Lung (tissue), 16 donors: ENCODE measurements around the gene CYBC1. TPM values are rescaled to one million over a fixed set of nuclear protein-coding genes. Genes with fewer than 3 reads are reported as not detected.
A peak's percentile ranks its signal among the peaks of the same experiment; 100 is the strongest.

ENCODE experiments used
- ATAC-seq: fragments of 200-7000 bp; cut with Tn5 transposase; one replicate; pipeline ENCODE4 v1.9.1; 2020; ENCODE audit warnings: moderate number of reproducible peaks; ENCODE audit not compliant: insufficient read depth, low FRiP score
- DNase-seq, 3 donors: peaks; one replicate each; pipeline ENCODE4 v3.0.0-alpha.2; 2013 to 2017
- H3K27ac ChIP-seq, 2 donors: one replicate each; pipeline ENCODE4 v1.5.1; 2013; ENCODE audit warnings: mild to moderate bottlenecking in 2 of 2, moderate library complexity in 2 of 2, control low read depth in 1 of 2, inconsistent platforms in 1 of 2, low read depth in 1 of 2, low read length in 1 of 2
- H3K27me3 ChIP-seq, 3 donors: one replicate each; pipeline ENCODE4 v1.5.1; 2013; ENCODE audit warnings: low read length in 2 of 3; ENCODE audit not compliant: control insufficient read depth in 3 of 3, insufficient read depth in 3 of 3
- H3K36me3 ChIP-seq, 4 donors: one replicate each; pipeline ENCODE4 v1.5.1; 2013; ENCODE audit warnings: low read length in 4 of 4, mild to moderate bottlenecking in 1 of 4, moderate library complexity in 1 of 4; ENCODE audit not compliant: control insufficient read depth in 4 of 4, insufficient read depth in 4 of 4
- H3K4me1 ChIP-seq, 5 donors: one replicate each; pipeline ENCODE4 v1.5.1; 2013; ENCODE audit warnings: low read length in 5 of 5, mild to moderate bottlenecking in 2 of 5, moderate library complexity in 1 of 5; ENCODE audit not compliant: control insufficient read depth in 5 of 5, insufficient read depth in 5 of 5
- H3K4me3 ChIP-seq: one replicate; pipeline ENCODE4 v1.5.1; 2013; ENCODE audit warnings: mild to moderate bottlenecking, control low read depth, moderate library complexity
- H3K9ac ChIP-seq, 2 donors: one replicate each; pipeline ENCODE4 v1.5.1; 2013; ENCODE audit warnings: low read length in 2 of 2, control low read depth in 1 of 2; ENCODE audit not compliant: insufficient read depth in 1 of 2
- H3K9me3 ChIP-seq, 4 donors: one replicate each; pipeline ENCODE4 v1.5.1; 2013; ENCODE audit warnings: low read length in 3 of 4, mild to moderate bottlenecking in 1 of 4, moderate library complexity in 1 of 4; ENCODE audit not compliant: control insufficient read depth in 4 of 4, insufficient read depth in 3 of 4
- CTCF ChIP-seq: IDR thresholded peaks from 2 replicates; pipeline ENCODE4 v1.5.1; 2012; ENCODE audit warnings: mild to moderate bottlenecking; ENCODE audit errors: control extremely low read depth, extremely low read depth
- WGBS, 2 donors: extraction: QIAGEN DNeasy Blood & Tissue Kit; methylation state at CpG; one replicate each; pipeline ENCODE4 v1.1.7; 2013; 5-methylcytosine and 5-hydroxymethylcytosine counted together
- long read RNA-seq, 5 donors: transcript quantifications; one replicate each; lab custom pipeline, GENCODE V29; 2026
- polyA plus RNA-seq, 2 donors: library from polyadenylated mRNA; stranded (reverse); fragments of 200-250 nt; gene quantifications; one replicate each; pipeline ENCODE4 v1.2.1, GENCODE V29; 2013
- total RNA-seq, 2 donors: library from RNA; depleted of rRNA in 1 of 2; stranded (reverse); fragments of >200 nt in 1 of 2; gene quantifications; one replicate each; pipeline ENCODE4 v1.2.1, GENCODE V29; 2014 to 2021
- donor health status: control.
- donor health status: control.
- donor health status: Bipolar disorder and iron deficiency.
- donor health status: healthy.
- donor health status: DM: yes; HTN: yes; CAD: no.

CYBC1 gene
- total RNA-seq (100 to 1,000 TPM in 1 of 2 donors, 10 to 100 TPM in 1; 76.4 to 108 TPM), polyA plus RNA-seq (100 to 1,000 TPM in 1 of 2 donors, 10 to 100 TPM in 1; 37.4 to 144 TPM)
- long read RNA-seq, donor 1, transcript CYBC1-201 (7 exons, 2,093 nt) = major isoform, 9 of 24 reads
- long read RNA-seq, donor 1, partial matches to known transcripts = 0 of 24 reads
- long read RNA-seq, donor 1, other reads (novel, unspliced or antisense) = 0 of 24 reads
- long read RNA-seq, donor 2, transcript CYBC1-201 (7 exons, 2,093 nt) = major isoform, 9 of 38 reads
- long read RNA-seq, donor 2, partial matches to known transcripts = 28 of 38 reads
- long read RNA-seq, donor 2, other reads (novel, unspliced or antisense) = 0 of 38 reads
- long read RNA-seq, donor 3, partial matches to known transcripts = 0 of 5 reads
- long read RNA-seq, donor 3, other reads (novel, unspliced or antisense) = 0 of 5 reads
- long read RNA-seq, donor 4, partial matches to known transcripts = 0 of 4 reads
- long read RNA-seq, donor 4, other reads (novel, unspliced or antisense) = 0 of 4 reads
- long read RNA-seq, donor 5, full-length matches to known transcripts = 21 of 21 reads
- long read RNA-seq, donor 5, partial matches to known transcripts = 0 of 21 reads
- long read RNA-seq, donor 5, other reads (novel, unspliced or antisense) = 0 of 21 reads

- Histone ChIP-seq H3K36me3 (peaks cover 0 to 11% (median 2%) of the 10 kb centered on the region in 4 donors), H3K4me3 (peak within 1 kb of the TSS; percentile 95), H3K9me3 (no peaks in the 10 kb centered on the region), H3K9ac (peak within 1 kb of the TSS; percentile 25 to 59), H3K27me3 (no peaks in the 10 kb centered on the region), H3K27ac (peak within 1 kb of the TSS; percentile 95 to 98), H3K4me1 (peaks cover 5 to 15% (median 9%) of the 10 kb centered on the region in 5 donors)
- no peak for TF ChIP-seq CTCF
- ATAC-seq (peak; percentile 97), DNase-seq (peak; percentile 95 to 97 (median 96))
- WGBS, 2 donors = 0 to 1% methylated on average over 69 to 91 of the region's 91 CpGs
Measured at GRCh38 chr17:82450357-82451106, at the start of gene CYBC1. Gene CYBC1 (minus strand): TSS chr17:82450752. CDS start chr17:82449254, 1,498 bp downstream.

GRCh38 chr17:82497483-82498405, 47.2 kb upstream of the CYBC1 start:
- Histone ChIP-seq H3K4me3 (peak overlapping the region; percentile 36), H3K9me3 (no peaks in the 10 kb centered on the region), H3K9ac (peak overlapping the region; percentile 25 to 83), H3K27me3 (no peaks in the 10 kb centered on the region), H3K4me1 (peaks cover 0 to 11% (median 0%) of the 10 kb centered on the region in 5 donors), H3K27ac (peak overlapping the region; percentile 87 to 91), H3K36me3 (no peaks in the 10 kb centered on the region)
- DNase-seq (peak; percentile 62 to 74 (median 72)), ATAC-seq (no peak)
- TF ChIP-seq CTCF = no peak
- WGBS, 2 donors = 5 to 6% methylated on average over 57 to 66 of the region's 66 CpGs
